GM19468 (cell line): ENCODE measurements around the gene FADS6.

ENCODE experiments used
- ATAC-seq: cut with Tn5 transposase; IDR thresholded peaks from one replicate; pipeline ENCODE4 v1.9.1; 2021; ENCODE audit warnings: mild to moderate bottlenecking, moderate library complexity, moderate number of reproducible peaks; ENCODE audit not compliant: unreplicated experiment; ENCODE audit errors: extremely low read depth

FADS6 gene

DNA sequence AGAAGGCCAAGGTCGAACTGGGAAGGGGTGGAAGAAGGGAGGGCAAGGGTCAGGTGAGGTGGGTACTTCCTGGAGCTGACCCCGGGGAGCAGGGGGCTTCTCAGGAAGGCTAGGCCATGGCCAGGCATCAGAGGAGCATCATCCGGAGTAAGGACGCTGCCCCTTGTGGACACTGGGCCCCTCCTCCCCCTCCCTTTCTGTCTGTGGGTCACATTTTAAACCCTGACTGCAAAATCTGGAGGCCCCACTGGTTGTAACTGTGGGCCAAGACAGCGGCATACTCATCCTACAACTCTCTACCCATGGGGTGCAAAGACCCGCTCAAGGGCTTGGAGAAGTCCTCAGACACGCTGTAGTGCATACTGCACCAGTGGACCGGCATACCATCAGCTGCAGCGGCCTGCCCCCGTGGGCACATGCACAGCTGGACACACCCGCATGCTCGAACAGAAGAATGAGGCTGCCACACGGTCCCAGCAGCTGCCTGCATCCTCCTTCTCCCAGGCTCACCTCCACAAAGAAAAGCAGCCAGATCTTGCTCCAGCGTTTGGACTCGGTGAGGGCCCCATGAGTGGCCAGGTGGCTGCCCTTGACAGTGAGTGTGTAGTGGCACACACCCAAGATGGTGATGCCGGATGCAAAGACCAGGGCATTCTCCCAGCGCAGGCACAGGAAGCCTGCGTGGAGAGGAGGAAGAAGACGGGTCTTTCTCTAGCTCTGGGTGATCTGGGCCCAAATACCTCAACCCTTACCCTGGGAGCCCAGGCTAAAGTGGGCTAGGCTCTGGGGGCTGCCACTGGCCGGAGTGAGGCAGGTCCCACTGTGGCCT is 1.2 kb downstream of the FADS6 start:
- no peak for ATAC-seq

DNA sequence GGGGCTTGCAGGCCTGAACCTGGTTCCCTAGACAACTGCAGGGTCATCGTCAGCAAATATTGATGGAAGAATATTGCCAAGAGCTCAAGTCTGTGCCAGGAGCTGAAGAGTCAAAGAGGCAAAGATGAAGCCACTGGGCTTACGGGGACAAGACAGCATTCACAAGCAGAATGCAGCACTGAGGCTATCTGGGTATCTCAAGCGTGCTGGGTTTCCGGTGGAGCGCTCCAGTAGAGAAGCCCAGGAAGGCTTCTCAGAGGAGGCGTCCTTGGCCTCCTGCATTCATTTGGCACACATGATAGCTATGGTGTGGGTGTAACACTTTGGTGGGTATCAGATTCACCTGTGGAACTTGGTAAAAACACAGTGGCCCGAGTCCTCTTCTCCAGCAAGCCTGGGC is 2.9 kb downstream of the FADS6 start:
- ATAC-seq: no peak

DNA sequence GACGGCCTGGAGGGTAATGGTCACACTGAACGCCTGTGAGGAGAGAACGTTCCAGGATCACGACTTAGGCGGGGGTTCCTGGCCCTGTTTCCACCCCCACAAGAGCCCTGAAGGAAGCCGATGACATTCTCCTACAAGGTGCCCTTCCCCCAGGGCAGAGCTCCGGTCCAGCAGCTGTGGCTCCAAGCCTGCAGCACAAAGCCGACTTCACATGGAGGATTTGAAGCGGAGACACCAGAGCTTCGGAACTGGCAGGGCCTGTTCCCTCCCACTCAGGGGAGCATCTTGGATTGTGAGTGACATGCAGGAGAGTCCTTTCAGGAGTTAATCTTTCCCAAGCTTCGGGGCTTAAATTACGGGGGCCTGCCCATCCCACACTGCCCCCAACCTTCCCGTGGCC is 5.0 kb downstream of the FADS6 start:
- no peak for ATAC-seq

DNA sequence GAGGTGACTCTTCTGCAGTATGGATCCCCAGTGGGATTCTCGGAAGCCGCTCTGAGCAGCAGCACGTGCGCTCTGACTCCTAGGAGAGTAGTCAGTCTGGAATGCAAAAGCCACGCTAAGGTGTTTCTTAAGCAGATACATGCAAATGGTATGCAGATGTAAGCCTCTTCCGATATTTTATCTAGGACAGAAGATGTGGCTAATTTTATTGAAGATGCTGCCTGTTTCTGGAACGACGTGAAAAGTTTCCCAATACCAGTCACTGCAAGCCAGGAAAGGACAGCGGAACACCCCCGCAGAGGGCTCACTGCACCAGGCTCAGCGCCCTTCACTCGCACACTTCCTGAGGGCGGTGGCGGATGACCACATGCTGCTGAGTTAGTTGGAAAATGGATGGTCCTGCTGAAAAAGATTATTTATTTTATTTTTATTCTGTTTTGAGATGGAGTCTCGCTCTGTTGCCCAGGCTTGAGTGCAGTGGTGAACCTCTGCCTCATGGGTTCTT is 10.1 kb downstream of the FADS6 start:
- no peak for ATAC-seq

DNA sequence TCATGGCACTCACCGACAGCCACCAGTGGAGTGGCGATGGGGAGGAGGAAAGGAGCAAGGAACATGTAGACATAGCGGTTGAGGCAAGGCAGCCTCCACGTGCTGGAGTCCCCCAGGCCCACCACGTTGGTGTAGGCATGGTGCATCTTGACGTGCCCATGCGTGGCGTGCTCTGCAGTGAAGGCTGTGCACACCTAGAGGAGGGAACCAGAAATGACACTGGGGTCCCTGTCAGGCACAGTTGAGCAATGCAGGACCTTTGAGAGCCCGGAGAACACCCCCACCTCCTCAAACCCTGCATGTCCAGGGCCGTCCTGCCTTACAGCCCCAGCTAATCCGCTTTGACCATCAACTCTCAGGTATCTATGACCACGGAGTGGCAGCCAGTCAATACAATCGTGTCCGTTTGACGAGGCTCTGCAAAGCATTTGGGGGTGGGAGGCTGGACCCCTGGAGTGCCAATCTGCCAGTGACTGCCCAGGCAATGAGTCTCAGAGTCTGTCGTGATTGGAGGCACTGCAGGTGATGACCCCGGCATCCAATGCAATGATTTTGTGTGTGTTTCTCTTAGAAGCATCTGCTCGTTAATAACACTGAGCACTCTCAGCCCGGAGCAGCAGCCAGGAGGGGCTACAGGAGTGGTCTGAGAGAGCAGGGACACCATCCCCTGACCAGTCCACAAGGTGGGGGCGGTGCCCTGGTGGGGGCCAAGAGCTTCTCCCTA is 10.8 kb downstream of the FADS6 start:
- no peak for ATAC-seq

DNA sequence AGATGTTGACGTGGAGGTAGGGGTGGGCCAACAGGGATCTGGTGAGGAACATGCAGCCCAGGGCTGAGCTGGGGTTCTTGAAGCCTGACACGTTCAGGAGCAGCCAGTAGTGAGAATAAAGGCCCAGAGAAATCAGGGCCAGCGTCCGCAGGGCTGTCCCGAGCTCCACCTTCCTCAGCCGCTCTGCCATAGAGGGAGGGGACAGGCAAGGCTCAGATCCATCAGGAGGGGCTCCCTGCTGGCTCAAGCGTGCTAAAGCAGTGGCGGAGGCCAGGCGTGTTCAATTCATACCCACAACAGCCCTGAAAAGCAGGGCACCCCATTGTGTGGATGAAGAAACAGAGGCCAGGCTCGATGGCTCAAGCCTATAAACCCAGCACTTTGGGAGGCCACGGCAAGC is 12.4 kb downstream of the FADS6 start:
- no peak for ATAC-seq

DNA sequence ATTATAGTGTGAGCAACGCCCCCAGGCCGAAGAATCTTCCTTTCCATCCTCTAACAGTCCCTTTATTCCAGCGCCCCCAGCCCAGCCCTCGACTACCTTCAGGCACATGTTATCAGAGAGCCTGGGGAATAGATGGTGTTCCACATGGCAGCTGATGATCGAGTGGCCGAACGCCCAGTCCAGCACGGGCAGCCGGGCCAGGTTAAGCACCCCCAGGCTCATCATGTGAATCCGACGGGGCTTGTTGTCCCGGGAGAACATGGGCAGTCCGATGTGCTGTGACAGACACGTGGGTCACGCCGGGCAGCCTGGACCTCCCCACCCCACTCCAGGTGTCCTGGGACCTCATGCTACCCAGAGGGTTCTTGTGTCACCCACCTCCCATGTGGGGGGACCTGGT is 14.1 kb downstream of the FADS6 start:
- no peak for ATAC-seq

DNA sequence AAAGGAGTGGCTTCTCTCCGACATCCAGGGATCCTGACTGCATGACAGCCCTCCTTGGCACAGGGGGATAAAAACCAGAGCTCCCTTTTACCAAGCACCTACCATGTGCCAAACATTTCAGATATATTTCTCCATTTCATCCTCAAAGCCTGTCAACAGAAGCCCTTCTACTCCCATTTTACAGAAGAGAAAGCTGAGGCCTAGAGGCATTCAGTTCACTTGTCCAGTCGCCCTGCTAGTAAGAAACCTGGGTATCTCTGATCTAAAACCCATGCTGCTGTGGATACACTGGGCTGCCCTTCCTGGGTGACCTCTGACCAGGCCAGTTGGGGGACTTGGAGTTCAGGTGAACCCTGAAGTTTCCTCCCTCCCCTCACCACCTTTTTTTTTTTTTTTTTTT is 14.8 kb downstream of the FADS6 start:
- no peak for ATAC-seq

DNA sequence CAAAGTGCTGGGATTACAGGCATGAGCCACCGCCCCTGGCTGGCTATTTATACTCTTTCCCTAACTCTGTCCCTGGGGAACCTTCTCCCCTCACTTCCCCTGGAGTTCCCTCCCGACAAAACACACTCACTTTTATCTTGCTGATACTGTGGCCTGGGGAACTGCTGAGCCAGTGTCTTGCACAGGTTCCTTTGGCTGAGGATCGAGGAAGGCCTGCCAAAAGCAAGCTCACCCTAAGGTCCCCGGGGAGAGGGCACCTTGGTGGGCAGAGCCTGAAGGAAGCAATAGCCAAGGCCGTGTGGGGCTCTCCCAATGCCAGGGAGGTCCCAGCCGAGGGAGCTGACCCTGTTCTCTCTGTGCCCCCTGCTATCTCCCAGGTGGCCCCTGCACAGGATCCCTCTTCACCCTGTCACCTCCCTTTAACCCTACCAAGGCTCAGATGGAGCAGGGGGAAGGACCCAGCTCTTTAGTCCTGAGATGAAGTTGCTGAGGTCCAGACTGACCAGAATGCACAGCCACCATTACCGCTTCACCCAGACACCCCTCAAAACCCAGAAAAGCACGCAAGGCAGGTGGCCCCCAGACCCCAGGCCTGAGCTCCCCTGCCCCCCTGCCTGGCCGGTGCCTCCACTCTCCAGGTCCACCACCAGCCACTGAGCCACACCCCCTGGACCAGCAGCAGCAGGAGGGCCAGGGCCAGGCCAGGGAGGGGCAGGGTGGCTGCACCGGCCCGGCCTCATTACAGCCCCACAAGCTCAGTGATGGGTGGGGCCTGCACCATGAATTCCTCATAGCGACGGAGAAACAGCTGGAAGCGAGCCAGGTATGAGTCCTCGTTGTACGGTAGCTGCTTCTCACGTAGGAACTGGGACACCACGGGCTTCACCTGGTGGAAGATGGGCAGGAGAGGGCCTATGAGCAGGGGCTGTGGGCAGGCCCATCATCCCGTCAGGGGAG is 15.6 kb downstream of the FADS6 start:
- ATAC-seq: no peak

DNA sequence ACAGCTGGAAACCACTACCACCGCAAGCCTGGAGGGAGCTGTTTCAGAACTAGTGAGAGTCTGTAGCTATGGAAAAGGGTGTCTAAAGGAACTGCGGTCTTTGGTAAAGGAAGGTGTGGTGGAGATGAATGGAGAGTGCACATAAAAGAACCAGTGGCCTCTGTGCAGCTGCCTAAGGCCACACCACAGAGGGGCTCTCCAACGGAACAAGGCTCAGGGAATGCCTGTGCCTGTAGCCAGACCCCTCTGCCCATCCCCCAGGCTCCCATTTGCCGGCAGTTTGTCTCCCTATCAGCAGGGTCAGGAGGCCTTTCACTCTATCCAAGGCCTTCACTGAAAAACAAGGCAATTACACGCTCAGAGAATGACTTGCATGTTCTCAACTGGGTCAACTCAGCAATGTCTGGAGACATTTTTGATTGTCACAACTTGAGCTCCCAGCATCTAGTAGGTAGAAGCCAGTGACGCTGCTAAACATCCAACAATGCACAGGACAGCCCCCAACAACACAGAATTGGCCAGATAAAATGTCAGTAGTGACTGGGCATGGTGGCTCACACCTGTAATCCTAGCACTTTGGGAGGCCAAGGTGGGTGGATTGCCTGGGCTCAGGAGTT is 17.3 kb downstream of the FADS6 start:
- ATAC-seq: no peak

DNA sequence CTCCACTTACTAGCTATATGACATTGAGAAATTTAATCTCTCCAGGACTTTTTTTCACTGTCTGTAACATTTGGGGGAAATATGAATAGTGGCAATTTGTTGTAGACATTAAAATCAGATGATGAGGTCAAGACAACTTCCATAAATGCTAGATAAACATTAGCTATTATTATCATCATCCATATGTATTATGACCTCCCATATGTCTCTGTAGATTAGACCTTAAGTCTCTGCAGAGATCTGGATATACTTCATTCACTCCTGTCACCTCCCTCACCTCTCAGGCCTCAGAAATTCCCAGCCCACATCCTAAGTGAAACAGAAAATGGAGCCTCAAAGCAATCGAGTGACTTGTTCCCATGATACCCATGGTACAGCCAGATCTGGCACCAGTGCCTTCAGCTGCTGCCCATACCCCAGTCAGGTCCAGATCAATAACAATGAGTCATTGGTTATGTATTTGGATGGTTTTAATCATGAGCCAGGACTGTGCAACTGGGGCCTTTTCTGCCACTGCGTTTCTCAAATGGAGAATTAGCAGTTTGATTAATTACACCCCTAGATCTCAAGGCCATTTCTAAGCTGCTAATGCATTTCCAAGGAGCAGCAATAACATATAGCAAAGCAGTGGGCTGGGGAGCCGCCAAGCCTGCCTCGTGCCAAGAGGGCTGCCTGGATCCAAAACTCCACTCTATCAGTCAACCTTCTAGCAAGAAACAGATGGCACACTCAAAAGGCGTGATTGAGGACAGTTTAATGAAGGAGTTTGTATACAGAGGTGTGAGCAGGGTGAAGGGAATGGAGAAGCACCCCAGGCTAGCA is 18.1 kb downstream of the FADS6 start:
- no peak for ATAC-seq

DNA sequence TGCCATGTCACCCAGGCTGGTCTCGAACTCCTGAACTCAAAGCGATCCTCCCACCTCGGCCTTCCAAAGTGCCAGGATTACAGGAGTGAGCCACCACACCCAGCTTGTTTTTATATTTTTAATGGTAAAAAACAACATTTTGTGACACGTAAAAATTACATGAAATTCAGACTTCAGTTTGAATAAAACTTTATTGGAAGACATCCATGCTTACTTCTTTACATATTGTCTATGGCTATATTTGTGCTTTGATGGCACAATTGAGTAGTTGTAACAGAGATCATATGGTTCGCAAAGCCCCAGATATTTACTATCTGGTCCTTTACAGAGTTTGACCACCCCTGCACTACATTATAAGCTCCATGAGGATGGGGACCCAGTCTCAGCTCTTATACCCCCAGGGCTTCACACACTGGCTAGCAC is 18.8 kb downstream of the FADS6 start:
- ATAC-seq: no peak

DNA sequence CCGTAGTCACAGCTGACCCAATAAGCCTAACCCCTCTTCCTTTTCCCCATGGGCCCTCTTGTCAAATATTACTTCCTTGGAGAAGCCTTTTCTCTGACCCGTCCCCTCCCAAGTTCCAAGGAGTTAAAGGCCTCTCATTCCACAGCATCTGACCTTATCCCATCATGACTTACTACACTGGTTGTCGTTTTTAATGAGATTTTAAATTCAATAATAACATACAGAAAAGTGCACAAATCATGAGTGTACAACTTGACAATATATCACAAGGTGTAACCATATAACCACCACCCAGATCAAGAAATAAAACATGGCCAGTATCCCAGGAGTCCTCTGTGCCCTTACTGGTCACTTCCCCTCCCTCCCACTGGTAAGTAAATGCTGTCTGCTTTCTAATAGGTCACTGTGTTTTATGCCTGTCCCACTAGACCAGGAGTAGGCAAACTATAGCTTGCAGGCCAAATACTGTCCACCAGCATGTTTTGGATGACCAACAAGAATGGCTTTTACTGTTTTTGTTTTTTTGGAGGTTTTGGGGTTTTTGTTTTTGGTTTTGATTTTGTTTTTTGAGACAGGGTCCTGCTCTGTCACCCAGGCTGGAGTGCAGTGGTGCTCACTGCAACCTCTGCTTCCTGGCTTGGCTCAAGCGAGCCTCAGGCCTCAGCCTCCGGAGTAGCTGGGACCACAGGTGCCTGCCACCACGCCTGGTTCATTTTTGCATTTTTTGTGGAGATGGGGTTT is 19.4 kb downstream of the FADS6 start:
- no peak for ATAC-seq

DNA sequence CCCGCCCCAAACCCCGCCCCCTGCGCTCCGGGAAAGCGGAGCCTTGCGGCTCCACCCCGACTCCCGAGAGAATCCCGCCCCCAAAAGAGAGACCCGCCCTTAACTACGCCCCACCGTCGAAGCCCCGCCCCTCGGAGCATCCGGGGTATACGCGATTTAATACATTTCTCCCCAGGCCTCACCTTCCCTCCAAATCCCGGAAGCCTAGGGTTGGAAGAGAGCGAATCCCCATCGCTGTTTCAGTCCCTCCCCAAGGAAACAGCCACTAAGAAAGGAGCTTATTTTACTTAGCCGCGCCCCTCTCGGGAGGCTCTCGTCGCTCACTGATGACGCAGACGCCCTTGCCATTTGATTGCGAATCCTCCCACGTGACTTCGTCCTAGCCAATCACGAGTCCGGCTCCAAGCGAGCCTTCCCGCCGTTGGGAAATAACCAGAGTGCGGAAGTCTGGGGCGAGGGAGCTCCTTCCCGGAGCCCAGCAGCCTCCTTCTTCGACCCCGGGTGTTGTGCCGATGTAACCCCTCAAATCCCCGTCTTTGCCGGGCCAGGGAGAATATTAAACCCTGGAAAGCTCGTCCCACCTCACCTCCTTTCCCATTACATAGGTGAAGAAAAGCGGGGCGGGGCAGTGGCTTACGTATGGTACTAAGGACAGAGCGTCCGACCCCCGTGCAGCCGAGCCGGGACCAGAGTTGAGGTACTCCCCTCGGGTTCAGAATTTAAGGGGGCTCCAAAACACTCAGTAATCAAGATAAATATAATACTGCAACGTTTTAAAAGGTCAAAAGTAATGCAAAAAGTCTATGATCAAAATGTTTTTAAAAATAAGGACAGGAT is 20.2 kb downstream of the FADS6 start:
- ATAC-seq: peak; percentile 69

DNA sequence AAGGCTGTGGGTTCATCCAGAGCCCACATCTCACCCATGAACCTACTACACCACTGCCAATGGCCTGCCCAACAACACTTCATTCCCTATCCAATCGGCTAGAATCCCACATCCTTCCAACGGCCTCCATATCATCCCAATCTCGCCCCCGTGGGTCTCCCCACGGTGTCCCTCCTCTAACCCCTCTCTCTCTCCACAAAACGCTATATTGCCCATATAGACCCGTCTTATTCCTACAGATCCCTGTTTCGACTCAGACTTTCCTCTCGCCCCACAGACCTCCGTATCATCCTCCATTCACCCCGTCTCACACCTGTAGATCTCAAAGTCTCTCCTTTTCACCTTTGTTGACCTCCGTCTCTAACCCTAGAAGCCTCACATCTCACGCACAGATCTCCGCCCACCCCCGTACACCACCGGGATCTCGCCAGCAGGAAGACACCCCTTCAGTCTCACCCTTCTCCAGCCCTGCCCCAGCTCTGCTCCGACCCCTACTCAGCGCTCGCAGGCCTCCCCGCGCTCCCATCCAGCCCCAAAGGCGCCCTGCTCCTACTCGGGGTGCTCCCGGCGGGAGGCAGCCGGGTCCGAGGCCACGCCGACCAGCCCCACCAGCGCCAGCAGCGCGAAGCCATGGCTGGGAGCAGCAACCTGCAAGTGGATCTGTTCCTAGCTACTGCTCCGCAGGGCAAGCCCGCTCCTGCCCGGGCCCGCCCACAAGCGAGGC is 21.0 kb downstream of the FADS6 start, which contains the start of gene FDXR:
FDXR (minus strand) TSS at position 682 of the 724 bp plus-strand sequence; CDS start at position 632, 50 bp downstream.
- peak; percentile 18 for ATAC-seq

DNA sequence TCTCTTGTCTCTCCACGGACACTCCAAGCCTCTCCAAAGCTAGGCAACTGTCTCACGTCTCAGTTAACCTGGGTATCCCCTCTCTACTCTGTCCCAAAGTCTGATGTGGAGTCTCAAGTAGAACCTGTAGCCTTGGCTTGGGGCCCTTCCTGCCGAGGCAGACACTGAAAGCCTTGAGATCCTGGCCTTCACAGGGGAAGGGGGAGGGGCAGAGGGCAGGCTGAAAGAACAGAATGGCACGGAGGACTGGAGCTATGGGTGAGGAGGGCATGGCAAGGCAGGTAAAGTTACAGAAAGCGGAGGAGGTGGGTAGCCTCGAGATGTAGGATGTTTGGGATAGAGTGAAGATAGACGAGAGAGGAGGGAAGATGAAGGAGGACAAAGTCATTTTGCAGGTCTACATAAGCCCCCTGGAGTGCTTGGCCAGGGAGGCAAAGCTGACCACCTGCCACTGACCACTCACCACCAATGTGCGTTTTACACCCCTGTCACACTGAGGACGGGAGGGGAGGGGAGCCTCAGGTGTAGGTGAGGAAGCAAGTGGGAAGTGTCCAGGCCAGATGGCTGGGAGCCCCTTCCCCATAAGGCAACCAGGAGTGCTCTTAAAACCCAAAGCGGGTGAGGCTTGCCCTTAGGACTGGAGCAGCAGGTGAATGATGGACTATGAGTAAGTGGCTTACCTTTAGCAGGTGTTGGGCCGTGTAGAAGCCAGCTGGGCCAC is 21.9 kb downstream of the FADS6 start:
- no peak for ATAC-seq
